ENCODE measurements around the gene MAML2. TPM values are rescaled to one million over a fixed set of nuclear protein-coding genes. Genes with fewer than 3 reads are reported as not detected.

MAML2 gene
- total and polyA plus RNA-seq, 9 of the 15 experiments (the other 6 are each of a cell fraction or from before 2014, with no cell fraction given) = 0.79 to 6.8 (median 4.8) TPM

DNA sequence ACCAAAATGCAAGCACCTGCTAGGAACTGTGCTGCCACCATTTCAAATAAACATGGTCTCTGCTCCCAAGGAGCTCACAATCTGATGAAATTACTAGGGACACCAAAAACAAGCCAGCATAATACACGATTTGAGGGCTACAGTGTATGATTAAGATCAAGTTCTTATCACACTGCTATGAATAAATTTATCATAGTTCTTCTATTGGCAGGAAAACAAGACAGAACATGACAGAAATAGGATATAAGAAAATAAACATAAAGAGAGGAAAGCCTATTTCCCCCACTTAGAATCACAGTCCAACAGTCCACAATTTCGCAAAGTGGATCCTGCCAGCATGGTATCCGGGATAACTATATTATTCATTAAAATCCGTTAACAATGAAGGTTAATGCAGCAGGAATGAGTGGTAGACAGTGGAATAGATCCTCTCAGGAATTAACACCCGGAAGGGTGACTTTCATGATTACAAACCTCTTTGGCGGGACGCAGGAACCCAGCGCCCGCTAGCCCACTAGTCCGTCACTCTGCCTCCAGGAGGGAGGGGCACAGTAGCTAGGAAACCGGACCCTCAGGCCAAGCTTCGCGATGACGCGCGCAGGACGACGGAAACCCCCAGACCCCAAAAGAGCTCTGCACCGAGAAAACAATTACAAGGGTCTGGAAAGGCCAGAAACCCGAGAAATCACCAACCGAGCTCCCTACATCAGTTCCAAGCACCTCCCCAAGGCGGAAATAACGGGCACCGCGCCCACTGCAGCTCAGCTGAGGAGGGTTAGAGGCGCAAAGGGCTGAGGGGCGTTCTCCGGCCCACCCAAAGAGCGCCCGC lies 46.1 kb upstream of the MAML2 start (continued):
- 0 out of 2 replicates have a peak, but pooled peaks have one; percentile 6 for TF ChIP-seq REST (IDR thresholded peaks at IDR 0.05; ENCODE audit: borderline replicate concordance)
- TF ChIP-seq REST (CRISPR knock-in tag; IDR thresholded peaks at IDR 0.05; ENCODE audit: low read depth) = 0 out of 2 replicates have a peak, but pooled peaks have one; percentile 40
- TF ChIP-seq ZBTB33 (CRISPR knock-in tag; IDR thresholded peaks at IDR 0.05) = no peak
- TF ChIP-seq ZNF507 (tag; conservative IDR thresholded peaks at IDR 0.05) = no peak
- TF ChIP-seq YY1 (IDR thresholded peaks at IDR 0.05; ENCODE audit: borderline replicate concordance in 1 of 3, control insufficient read depth in 1 of 3, extremely low read depth in 1 of 3, insufficient read depth in 3 of 3, insufficient read length in 1 of 3, insufficient replicate concordance in 2 of 3, low read depth in 1 of 3, low read length in 2 of 3) = peak in 1 of 3 experiments; percentile 28
- TF ChIP-seq TFAP4 (CRISPR knock-in tag; IDR thresholded peaks at IDR 0.05; ENCODE audit: borderline replicate concordance) = 0 out of 2 replicates have a peak, but pooled peaks have one; percentile 89
- TF ChIP-seq ZNF76 (CRISPR knock-in tag; IDR thresholded peaks at IDR 0.05; ENCODE audit: borderline replicate concordance) = peak; percentile 43; the same call in 1 of the 2 replicates
- TF ChIP-seq NFIX (CRISPR knock-in tag; IDR thresholded peaks at IDR 0.05; ENCODE audit: low read depth) = no peak
- TF ChIP-seq CHD1 (IDR thresholded peaks at IDR 0.05; ENCODE audit: low read length) = peak; percentile 42
- TF ChIP-seq SMC3 (conservative IDR thresholded peaks at IDR 0.05; ENCODE audit: insufficient read depth, low read depth, low read length) = no peak
- peak; percentile 29; the same call in 1 of the 2 replicates for TF ChIP-seq NFE2 (IDR thresholded peaks at IDR 0.05; ENCODE audit: low read depth)
- 0 out of 4 replicates have a peak, but pooled peaks of 1 of the 2 experiments have one; percentile 19 for TF ChIP-seq TEAD1 (CRISPR knock-in tag; IDR thresholded peaks at IDR 0.05)

Data from K562 (cell line).